GM12864 (cell line): ENCODE measurements around the gene XPO6.
A peak's percentile ranks its signal among the peaks of the same experiment; 100 is the strongest.

Experiments
- DNase-seq: peaks from one replicate; pipeline ENCODE4 v3.0.0-alpha.2; 2011; ENCODE audit warnings: low read depth
- H3K4me3 ChIP-seq: 2 replicates; pipeline ENCODE4 v1.5.1; 2011; ENCODE audit warnings: mild to moderate bottlenecking, low read depth, low read length, control low read depth
- CTCF ChIP-seq: IDR thresholded peaks from 2 replicates; pipeline ENCODE4 v1.5.1; 2011; ENCODE audit warnings: low read depth, mild to moderate bottlenecking, moderate library complexity, low read length, control low read depth, inconsistent platforms; ENCODE audit errors: missing control alignments

XPO6 gene

GRCh38 chr16:28064150-28064549, 147.6 kb downstream of the XPO6 start:
- DNase-seq, result no peak
- no peak for TF ChIP-seq CTCF
- H3K4me3 ChIP-seq, result no peak overlapping the region

GRCh38 chr16:28063591-28064061, 148.1 kb downstream of the XPO6 start, which contains the start of gene GSG1L:
Gene GSG1L (minus strand): TSS chr16:28063714. CDS start chr16:28063424, 290 bp downstream.
- no peak for DNase-seq
- no peak within 1 kb of the TSS for H3K4me3 ChIP-seq
- peak; percentile 23 for TF ChIP-seq CTCF

- H3K4me3 ChIP-seq, result no peak overlapping the region
- DNase-seq, result no peak
- TF ChIP-seq CTCF, result no peak
These were observed 148.8 kb downstream of the XPO6 start for GRCh38 chr16:28062847-28063521.

GRCh38 chr16:28062261-28062846, 149.4 kb downstream of the XPO6 start:
- no peak for DNase-seq
- TF ChIP-seq CTCF, result no peak
- H3K4me3 ChIP-seq, result no peak overlapping the region

- H3K4me3 ChIP-seq, result no peak overlapping the region
- no peak for TF ChIP-seq CTCF
These were observed 150.2 kb downstream of the XPO6 start for GRCh38 chr16:28061352-28062101.

GRCh38 chr16:28059841-28060575, 151.8 kb downstream of the XPO6 start:
- no peak for DNase-seq
- TF ChIP-seq CTCF, result no peak

More at GRCh38 chr16:28061352-28062101, 150.2 kb downstream of the XPO6 start:
- no peak for DNase-seq

More at GRCh38 chr16:28059841-28060575, 151.8 kb downstream of the XPO6 start:
- no peak overlapping the region for H3K4me3 ChIP-seq
